Inflammatory macrophage treated with lipopolysaccharide for 4 hours (primary cell): ENCODE measurements around the gene INPP5D.
"Not testable (repeated sequence)": the region's sequence is repeated elsewhere in the genome, so short reads cannot be mapped to it uniquely, and the experiment has no call there.

Experiments used
- DNase-seq: peaks from one replicate; pipeline ENCODE4 v3.0.0-alpha.2; 2020

INPP5D gene

DNA sequence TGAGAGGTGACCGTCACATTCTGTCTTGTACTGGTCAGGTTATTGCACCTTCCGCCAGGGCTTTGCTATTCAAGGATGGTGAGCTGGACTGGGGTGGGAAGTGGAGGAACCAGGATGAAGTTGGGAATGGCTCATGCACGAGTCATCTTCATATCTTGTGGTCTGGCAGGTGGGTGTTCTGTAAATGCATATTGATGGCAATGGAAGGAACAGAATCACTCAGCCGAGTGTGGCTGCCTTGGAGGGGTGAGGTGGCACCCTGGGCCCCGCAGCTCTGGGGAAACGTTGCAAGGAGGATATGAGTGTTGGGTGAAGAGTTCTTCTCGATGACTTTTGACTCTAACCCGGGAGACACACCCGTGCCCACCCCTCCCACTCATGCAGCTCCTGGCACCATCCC, 26.5 kb upstream of the INPP5D start:
- DNase-seq = no peak

DNA sequence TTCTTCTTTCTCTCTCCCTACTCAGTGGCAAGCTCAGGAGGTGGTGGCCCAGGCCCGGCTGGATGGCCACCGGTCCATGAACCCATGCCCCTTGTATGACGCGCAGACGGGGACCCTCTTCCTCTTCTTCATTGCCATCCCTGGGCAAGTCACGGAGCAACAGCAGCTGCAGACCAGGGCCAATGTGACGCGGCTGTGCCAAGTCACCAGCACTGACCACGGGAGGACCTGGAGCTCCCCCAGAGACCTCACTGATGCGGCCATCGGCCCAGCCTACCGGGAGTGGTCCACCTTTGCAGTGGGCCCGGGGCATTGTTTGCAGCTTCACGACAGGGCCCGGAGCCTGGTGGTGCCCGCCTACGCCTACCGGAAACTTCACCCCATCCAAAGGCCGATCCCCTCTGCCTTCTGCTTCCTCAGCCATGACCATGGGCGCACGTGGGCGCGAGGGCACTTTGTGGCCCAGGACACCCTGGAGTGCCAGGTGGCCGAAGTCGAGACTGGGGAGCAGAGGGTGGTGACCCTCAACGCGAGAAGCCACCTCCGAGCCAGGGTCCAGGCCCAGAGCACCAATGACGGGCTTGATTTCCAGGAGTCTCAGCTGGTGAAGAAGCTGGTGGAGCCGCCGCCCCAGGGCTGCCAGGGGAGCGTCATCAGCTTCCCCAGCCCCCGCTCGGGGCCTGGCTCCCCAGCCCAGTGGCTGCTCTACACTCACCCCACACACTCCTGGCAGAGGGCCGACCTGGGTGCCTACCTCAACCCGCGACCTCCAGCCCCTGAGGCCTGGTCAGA, 25.9 kb upstream of the INPP5D start:
- no peak for DNase-seq

DNA sequence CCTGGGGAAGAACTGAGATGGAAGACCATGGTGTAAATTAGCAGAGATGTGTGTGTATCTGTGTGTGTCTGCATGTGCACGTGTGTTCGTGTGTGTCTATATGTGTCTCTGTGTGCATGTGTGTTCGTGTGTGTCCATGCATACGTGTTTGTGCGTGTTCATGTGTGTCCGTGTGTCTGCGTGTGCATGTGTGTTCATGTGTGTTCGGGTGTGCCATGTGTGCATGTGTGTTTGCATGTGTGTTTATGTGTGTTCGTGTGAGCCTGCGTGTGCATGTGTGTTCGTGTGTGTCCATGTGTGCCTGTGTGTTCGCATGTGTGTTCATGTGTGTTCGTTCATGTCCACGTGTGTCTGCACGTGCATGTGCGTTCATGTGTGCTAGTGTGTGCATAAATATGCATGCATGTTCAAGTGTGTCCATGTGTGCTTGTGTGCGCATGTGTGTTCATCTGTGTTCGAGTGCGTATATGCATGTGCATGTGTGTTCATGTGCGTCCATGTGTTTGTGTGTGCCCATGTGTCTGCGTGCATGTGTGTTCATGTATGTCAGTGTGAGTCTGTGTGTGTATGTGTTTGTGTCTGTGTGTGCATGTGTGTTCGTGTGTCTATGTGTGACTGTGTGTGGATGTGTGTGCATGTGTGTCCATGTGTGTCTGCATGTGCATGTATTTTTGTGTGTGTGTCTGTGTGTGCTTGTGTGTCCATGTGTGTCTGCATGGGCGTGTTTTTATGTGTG, 24.5 kb upstream of the INPP5D start:
- DNase-seq = no peak

DNA sequence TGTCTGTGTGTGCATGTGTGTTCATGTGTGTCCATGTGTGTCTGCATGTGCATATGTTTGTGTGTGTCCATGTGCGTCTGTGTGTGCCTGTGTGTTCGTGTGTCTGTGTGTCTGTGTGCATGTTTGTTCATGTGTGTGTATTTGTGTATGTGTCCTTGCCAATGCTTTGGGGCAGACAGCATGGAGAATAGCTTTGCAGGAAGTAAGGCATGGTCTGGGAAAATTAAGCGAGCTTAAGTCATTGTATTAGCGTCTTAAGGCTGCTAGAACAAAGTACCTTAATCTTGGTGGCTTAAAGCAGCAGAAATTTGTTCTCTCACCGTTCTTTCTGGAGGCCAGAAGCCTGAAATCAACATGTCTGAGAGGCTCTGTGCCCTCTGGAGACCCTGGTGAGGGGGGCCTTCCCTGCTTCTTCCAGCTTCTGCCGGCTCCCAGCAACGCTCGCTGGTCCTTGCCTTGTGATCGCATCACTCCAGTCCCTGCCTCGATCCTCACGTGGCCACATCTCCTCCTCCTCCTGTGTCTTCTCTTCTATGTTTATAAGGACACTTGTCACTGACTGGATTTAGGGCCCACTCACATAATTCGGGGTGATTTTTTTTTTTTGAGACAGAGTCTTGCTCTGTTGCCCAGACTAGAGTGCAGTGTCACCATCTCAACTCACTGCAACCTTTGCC, 23.8 kb upstream of the INPP5D start:
- DNase-seq = no peak

DNA sequence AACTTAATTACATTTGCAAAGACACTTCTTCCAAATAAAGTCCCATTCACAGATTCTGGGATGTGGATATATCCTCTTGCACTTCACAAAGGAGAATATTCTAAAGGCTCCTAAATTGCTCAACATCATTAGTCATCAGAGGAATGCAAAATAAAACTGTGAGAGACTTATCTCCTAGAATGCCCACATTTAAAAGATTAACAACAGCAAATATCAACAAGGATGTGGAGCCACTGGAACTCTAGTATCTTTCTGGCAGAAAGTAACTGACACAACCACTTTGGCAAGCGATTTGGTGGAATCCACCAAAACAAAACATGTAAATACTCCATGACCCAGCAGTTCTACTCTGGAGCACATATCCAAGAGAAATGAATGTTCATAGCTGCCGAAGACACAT, 23.1 kb upstream of the INPP5D start:
- DNase-seq = no peak

DNA sequence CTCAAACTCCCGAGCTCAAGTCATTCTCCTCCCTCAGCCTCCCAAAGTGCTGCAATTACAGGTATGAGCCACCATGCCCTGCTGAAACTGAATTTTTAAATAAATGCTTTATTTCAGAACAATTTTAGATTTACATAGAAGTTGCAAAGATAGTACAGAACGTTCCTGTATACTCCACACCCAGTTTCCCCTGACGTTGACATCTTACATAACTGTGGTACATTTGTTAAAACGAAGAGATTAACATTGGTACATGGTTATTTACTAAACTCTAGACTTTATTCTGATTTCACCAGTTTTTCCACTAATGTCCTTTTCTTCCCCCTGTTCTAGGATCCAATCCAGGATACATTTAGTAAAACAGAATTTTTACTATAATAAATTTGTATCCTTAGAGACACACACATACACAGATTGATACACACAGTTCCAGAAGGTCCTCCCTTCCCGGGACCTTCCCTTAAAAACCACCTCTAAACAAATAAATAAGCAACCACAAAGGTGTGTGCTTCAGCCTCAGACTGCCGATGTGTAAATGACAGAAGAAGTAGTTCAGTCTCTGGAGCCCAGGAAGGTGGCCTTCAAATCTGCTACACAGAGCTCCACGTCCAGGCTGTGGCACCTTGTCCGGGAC, 20.8 kb upstream of the INPP5D start:
- no peak for DNase-seq

DNA sequence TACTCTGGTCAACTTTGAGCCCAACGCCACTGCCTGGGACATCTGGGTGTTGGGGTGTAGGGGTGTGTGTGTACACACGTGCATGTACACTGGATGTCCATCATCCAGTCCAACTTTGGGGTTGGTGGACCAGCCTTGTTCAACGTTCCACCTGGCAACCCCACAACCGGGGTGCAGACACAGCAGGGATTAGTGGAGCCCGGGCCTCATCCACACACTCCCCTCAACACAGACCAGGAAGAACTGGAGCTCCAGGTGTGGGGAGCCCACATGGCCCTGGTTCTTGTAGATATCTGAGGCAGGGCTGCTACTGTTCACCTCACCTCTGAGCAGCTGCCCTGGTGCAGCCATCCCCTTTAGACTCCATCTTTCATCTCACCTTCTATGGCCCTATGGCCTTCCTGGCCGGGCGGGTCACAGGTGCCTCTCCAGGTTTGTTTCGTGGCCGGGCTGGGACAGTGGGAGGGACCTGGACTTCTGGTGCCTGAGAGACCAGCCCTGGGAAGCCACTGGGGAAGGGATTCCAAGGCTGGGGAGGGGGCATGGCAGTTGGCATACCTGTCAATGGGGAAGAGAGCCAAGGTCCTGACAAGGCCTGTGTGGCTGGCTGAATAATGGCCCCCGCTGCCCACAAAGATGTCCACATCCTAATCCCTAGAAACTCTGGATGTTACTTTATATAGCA, 20.2 kb upstream of the INPP5D start:
- no peak for DNase-seq

DNA sequence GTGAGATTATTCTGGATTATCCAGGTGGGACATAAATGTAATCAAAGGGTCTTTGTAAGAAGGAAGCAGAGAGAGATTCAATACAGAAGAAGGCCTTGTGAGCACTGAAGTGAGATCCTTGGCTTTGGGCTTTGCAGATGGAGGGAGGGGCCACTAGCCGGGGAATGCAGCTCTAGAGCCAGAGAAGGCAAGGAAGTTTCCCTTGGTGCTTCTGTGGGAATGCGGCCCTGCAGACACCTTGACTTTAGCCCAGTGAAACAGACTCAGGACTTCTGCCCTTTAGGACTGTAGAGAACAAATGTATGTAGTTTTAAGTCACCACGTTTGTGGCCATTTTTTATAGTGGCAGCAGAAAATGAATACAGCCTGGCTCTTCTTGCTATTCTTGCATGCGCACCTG, 19.6 kb upstream of the INPP5D start:
- no peak for DNase-seq

DNA sequence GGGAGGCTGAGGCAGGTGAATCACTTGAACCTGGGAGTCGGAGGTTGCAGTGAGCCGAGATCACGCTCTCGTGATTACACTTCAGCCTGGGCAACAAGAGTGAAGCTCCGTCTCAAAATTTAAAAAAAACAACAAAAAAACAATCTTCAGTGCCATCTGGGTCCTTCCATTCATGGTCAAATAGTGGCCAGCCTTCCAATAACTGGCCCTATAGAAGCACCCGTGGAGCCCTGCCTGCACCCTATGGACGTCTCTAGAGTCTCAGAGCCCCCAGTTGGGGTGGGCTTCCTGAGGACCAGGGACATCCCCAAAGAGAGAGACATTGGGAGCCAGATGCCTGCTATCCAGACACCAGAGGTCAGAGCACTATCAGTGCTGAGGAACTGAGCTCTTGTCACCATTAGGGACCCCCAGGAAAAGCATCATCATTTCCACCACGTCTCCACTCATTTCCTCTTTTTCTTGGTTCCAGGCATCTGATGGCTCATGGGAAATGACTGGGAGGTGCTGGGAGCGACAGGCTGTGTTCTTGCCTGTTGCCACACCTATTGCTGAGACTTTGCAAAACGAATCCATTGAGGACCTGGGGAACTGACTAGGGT, 18.3 kb upstream of the INPP5D start:
- DNase-seq = no peak

DNA sequence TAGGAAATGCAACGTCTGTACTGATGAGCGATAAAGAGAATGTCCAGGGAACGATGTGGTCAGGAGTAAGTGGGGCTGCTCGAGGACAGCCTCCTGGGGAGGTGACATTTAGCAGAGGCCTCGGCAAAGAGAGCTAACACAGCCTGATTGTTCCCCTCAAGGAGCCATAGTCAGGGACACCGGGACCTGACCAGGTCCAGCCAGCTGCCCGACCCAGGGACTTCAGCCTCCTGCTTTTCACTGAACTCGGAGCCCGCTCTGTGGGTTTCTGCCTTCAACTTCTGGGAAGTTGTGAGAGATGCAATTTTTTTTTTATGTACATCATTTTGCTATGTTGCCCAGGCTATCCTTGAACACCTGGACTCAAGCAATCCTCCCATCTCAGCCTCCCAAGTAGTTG, 17.6 kb upstream of the INPP5D start:
- DNase-seq = no peak

DNA sequence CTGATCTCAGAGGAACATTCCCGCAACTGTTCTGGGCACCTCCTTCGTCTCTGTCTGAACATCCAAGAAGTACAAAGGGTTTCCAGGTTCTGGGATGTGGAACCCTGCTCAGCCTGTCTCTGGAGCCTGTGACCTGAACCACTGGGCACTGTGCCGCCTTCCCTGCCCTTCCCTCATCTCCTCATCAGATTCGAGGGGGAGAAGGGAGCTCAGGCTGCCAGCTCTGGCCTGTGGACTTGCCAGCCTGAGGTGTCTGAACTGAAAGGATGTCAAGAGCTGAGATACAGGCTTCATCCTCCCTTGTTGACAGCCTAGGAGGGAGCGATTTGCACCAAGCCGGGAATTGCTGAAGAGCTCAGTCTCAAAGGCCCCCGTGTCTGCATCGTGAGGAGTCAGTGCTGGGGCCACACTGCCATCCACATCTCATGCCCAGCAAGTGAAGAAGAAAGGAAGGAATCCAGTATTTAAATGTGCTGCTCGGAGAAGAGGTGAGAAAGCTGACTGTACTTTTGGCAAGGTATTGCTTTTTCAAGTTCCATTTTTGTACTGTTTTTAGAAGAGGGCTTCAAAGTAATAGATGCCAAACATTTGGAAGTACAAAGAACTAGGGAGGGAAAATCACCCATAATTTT, 15.1 kb upstream of the INPP5D start:
- no peak for DNase-seq

DNA sequence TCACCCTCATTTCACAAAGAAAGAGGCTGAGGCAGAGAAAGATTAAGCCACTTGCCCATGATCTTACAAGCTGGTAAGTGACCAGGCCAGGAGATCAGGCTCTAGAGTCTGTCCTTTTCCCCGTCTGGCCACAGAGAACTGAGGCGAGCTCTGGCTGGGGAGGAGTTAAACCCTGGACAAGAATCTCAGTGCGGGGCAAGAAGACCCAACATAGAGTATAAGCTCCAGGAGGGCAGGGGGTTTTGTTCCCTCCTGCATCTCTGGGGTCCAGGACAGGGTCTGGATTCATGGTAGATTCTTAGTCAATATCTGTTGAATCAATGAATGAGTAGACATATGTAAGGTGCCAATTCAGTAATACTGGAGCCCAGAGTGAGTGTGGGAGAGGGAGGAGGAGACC, 12.9 kb upstream of the INPP5D start:
- no peak for DNase-seq

DNA sequence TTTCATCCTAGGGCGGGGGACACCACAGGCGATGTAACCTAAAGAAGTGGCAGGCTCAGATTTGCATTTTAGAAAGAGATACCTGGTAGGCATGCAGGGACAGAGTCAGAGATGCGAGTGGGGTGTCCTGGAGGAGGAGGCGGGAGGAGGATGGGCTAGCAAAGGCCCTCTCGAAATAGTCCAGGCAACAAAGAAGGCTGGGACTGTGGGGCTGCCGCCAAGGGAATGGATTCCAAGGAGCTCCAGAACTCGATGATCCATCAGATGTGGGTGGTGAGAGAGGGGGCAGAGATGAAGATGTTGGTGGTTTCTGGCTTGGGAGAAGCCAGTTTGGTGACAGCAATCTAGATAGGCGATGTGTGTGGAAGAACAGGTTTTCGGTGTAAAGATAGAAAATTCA, 12.5 kb upstream of the INPP5D start:
- no peak for DNase-seq

DNA sequence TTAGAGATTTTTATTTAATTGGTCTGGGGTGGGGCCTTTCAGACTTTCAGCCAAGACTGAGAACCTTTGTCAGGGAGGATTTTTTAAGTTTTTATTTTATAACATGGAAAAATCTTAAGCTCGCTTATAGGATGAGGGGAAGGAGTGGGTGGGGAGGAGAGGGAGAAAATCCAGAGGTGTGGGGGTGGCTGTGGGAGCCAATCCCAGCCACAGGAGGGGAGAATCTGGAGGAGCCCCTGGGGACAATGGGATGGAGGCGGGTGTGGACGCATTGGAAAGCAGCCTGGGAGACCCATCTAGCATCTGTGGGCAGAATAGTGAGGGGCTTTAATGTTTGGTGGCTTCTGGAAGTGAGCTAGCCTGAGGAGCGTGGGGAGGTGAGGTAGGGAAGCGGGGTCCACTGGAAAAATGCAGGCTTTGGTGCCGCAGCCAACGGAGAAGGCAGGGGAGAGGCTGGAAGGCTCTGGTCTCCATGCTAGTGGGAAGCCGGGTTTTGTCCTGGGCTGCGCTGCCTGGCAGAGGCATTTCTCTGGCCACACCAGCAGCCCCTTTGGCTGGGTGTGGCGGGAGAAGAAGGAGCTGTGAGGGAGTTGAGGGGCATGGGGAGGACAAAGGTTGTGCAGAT, 11.5 kb upstream of the INPP5D start:
- no peak for DNase-seq

DNA sequence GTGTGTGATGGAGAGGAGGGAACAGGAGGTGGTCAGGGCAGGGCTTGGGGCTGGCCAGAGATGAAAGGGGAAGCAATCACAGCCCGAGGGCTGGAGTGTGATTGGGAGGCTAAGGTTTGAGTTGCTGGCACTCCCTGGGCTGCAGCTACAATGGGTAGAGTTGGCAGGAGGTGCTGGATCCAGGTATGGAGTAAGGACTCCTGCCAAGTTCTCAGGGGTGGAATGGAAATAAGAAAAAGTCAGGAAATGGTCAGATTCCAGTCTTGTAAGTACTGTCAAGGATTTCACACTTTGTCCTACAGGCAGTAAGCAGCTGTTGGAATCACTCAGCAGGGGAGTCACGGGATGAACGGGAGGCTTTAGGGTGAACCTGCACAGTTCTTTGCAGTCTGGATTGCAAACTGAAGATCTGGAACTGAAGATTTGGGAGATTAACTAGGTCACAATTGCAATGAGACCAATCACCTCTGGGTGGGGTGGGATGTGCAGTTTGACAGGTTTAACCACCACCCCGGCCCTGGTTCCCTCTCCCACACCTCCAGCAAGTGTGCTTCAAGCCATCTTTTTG, 10.9 kb upstream of the INPP5D start:
- DNase-seq = no peak

DNA sequence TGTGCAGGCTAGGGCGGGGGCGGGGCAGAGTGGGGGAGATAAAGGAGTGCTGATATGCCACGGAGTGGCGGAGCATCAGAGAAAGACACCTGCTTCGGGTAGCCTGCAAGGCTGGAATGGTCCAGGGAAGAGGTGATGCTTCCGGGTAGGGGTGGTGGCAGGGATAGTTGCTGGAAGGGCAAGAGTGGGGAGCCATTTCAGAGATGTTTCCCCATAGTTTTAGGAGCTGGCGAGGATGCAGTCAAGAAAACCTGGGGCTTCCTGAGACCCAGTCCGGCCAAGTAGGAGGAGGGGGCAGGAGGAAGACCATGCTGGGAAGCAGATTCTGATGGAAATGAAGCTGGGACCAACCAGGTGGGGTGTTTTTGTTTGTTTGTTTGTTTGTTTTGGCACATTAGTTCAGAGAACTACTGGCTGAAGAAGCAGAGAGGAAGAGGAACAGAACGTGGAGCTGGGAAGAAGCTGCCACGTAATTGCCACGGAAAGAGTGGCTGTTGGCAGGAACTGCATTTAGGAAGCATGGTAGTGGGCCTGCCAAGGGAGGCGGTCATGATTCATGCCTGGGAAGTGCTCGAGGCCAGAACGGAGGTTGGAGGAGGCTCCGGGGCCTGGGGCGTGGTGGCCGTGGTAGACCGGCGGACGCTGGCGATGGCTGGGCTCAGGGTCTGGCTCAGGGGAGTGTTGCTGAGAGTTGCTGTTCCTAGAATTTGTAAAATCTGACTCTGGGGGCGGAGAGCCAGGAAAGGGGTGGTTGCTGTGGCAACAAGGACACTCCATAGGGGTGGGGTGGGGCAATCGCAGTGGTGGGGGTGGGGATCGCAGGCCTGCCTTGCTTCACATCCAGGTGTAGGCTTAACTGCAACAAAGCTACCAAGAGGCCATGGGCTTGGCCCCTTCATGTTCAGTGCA, 8.6 kb upstream of the INPP5D start:
- DNase-seq = peak; percentile 25

DNA sequence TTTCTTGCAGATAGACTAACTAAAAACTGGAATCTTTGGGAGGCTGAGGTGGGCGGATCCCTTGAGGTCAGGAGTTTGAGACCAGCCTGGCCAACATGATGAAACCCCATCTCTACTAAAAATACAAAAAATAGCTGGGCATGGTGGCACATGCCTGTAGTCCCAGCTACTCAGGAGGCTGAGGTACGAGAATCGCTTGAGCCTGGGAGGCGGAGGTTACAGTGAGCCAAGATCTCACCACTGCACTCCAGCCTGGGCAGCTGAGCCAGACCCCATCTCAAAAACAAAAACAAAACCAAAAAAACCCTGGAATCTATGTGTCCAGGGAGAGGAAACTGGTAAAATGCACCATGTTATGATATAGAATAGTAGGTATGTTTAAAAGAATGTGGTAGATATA, 7.6 kb upstream of the INPP5D start:
- DNase-seq = not testable (repeated sequence)

DNA sequence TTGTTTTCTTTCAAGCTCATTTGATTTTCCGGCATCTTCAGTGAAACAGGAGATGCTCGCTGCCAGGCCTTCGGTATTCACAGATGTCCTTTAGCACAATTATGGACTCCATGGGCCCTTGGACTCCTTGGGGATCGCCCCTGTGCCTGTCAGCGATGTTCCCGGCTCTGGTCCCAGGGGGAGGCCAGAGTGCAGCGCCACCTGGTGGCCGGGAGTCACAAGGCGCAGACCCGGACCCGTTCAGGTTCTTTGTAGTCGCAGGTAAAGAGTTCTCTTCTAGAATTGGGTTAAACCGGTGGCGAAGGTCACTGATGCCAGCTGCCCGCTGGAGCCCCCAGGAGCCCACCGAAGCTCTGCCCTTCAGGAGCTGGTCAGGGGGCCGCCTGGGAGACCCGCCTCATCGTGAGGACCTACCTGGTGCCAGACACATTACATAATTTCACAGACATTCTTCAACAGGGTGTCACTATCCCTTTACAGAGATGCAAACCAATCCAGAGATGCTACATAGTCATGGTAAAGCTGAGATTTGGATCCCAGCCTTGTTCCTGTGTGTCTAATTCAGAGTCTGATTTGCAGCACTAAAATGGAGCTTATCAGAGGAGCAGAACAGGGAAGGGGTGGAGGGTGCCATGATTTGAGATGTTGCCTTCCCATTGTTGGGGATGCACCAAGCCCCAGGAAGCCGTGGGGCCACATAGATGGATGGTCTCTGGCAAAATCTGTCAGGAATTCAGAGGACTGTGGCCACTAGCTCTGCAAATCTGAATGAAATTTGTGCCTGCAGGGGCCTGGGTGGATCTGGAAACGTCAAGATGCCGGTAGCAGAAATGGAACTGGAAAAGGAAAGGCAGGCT, 6.0 kb upstream of the INPP5D start:
- peak; percentile 44 for DNase-seq

DNA sequence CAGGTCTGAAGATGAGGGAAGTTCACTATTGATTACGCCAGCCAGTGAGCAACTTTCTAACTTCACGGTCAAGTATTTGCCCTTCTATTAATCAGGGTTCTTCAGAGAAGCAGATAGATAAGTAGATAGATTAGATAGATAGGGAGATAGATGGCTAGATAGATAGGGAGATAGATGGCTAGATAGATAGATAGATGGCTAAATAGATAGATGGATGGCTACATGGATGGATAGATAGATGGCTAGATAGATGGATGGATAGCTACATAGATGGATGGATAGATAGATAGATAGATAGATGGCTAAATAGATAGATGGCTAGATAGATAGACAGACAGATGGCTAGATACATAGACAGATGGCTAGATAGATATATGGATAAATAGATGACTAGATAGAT, 4.8 kb upstream of the INPP5D start:
- DNase-seq = no peak
